GM21825 (cell line): Measurements from ENCODE around the gene ALKAL2.
A peak's percentile ranks its signal among the peaks of the same experiment; 100 is the strongest.

Experiments used
- ATAC-seq: cut with Tn5 transposase; IDR thresholded peaks from one replicate; pipeline ENCODE4 v1.9.1; 2021; ENCODE audit warnings: mild to moderate bottlenecking, moderate library complexity; ENCODE audit not compliant: unreplicated experiment

The ALKAL2 gene

DNA sequence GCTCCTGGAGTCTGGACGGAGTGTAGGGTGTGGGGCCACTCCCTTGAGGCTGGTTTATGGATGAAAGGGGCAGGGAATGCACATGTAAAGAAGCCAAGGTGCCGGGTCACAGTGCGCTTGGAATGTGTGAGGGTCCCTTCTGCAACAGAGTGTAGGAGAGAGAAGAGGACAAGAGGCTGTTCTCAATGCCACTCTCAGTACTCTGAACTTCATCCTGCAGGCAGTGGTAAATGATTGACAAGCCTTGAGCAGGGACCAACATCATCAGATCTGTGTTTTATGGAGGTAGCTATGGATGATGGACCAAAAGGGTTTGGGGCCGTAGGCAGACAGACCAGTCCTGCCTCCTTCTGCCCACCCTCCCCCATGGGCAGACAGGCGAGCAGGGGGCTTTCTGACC lies 7.2 kb upstream of the ALKAL2 start:
- ATAC-seq, result no peak

- no peak for ATAC-seq
Measured at GRCh38 chr2:290090-290722, 2.3 kb upstream of the ALKAL2 start.

GRCh38 chr2:289362-290089 lies 1.6 kb upstream of the ALKAL2 start:
- no peak for ATAC-seq

DNA sequence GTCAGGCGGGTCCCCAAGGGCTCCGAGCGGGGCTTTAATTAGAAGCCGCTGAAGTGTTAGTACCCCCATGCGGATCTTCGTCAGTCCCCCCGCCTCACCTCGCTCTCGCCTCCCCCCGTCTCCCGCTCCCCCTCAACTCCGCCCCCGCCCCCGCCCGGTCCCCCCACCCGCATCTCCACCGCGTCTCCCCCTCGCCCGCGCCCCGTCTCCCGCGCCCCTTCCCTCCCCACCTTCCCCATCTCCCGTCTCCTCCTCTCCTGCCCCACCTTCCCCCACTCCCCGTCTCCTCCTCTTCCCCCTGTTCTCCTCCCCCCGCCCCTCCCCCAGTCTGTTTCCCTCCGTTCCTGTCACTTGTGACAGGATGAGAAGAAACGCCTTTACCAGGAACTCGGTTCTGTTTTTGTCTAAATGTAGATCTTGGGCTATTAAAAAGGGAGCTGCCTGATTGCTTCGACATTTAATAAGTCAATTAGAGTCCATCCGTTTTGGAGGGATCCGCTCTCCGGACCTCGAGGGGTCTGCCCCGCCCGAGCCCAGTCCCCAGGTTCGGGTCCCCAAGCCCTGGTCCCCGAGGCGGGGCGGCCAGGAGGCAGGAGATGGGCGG lies 969 bp upstream of the ALKAL2 start:
- ATAC-seq, result no peak

- no peak for ATAC-seq
Measured at GRCh38 chr2:287471-287885, 413 bp downstream of the ALKAL2 start.

DNA sequence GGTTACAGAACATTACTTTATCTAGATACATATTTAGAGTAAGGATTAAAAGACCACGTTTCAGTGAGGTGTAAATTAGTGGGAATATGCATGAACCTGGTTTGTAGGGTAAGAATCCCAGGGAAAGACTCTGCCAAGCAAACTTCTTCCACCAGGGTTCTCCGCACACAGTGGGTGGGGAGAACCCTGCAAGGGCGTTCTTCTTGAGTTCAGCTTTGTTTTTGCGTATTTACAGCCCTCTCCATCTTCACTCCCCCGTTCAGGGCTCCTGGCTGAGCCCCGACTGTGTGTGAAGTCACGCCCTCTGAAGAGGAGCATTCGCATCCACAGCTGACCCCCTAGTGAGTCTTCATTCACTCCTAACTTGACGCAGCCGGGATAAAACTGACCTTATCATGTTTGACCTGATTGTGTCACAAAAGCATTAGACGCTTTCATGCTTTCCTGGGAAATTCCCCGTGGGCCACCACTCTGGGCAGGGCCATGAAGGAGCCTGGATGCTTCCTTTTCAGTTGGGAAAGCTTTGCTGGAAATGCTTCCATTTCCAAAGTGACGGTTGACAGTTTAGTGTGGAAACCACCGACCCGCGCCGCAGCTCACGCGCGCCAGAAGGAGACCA lies 1.0 kb downstream of the ALKAL2 start:
- no peak for ATAC-seq

DNA sequence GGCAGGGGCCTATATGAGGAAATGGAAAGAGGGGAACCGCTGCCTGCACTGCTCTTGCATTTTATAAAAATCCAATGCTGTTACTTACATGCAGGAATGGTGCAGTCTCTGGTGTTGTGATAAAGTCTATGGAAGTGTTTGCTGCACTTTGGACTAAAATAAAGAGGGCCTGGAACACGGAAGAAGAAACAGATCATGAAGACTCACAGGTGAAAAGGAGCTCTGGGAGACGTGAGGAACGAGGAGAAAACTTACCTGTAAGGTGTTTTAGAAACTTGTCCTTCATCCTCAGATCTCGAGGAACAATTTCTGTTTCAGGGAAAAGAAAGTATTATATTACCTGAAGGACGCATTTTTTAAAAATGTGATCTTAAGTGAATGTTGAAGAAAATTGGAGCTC lies 1.9 kb downstream of the ALKAL2 start:
- no peak for ATAC-seq

- ATAC-seq, result no peak
Measured at GRCh38 chr2:285531-285930, 2.4 kb downstream of the ALKAL2 start.

- ATAC-seq, result no peak
Measured at GRCh38 chr2:284896-285492, 2.9 kb downstream of the ALKAL2 start.

- ATAC-seq, result no peak
Measured at GRCh38 chr2:283996-284794, 3.7 kb downstream of the ALKAL2 start.

- ATAC-seq, result no peak
Measured at GRCh38 chr2:282371-283263, 5.3 kb downstream of the ALKAL2 start.

DNA sequence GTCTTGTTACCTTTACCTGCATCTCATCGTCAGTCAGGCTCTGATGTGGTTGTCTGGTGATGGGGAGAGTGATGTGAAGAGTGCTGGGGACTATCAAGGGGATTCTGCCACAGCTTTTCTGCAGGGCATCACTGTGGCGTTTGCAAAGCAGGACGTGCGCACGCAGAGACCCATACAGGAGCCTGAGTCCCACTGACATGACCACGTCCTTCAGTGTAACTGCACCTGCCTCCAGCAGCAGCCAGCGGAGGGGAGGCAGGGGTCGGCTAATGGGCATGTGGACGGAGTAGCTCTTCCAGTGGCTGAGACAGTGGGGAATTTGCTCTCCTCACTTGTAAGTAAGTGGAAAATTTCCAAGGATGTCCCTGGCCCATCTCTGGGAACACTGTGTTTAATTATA lies 6.5 kb downstream of the ALKAL2 start:
- no peak for ATAC-seq

DNA sequence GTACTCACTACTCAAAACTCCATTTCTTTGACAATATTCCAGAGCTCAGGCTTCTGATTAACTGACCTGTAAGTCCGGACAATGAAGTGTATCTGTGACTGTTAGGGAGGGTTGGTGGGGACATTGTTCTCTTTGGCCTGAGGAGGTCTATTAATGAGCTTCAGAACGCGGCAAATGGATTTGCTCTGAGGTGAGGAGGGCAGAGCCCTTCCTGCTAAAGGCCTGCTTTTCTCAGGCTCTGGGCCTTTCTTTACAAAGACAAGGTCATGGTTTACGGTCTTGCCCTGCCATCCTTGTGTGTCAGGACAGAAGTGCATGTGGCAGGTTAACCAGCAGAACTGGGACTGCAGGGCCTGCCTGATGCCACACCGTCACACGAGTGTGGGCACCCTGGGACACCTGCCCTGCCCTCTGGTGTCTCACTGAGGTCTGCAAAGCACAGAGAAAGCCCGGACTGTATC lies 7.2 kb downstream of the ALKAL2 start:
- no peak for ATAC-seq

DNA sequence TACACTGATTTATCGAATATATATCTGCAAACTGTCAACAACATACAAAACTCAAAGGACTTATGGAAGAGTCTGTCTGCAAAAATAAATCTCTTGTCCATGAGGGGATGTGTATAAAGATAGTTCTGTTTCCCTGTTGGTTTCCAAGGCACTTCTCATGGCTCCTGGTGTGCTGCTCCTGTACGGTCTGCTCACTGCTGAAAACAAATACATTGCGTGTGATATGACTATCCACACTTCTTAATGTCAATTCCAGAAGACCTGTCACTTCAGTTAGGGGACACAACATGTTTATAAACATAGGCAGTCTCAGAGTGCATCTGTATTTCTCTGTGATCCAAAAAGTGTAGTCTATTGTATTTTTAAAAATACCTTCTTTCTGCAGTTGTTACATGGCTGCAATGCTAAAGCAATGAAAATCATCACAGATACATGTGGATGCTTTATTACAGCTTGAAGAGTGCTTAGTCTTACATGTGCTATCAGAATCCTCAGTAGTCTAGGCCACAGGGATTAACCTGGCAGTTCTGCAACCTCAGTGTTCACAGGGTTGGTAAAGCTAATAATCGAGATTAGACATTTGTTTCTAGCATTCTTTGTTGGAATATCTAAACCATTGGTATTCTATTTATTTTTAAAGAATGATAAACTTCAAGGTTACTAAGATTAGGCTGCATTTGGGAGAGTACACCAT lies 7.8 kb downstream of the ALKAL2 start:
- ATAC-seq, result no peak

GRCh38 chr2:279366-279765 lies 8.5 kb downstream of the ALKAL2 start:
- no peak for ATAC-seq

GRCh38 chr2:278927-279320 lies 9.0 kb downstream of the ALKAL2 start:
- no peak for ATAC-seq

- ATAC-seq, result no peak
Measured at GRCh38 chr2:278312-278926, 9.5 kb downstream of the ALKAL2 start.

GRCh38 chr2:275466-275865 lies 12.4 kb downstream of the ALKAL2 start:
- peak; percentile 97 for ATAC-seq

GRCh38 chr2:274503-274902 lies 13.4 kb downstream of the ALKAL2 start:
- ATAC-seq, result no peak
